Kidney (tissue), 14 donors: ENCODE data around the gene ACSM6. TPM values are rescaled to one million over a fixed set of nuclear protein-coding genes. Genes with fewer than 3 reads are reported as not detected.

Experiments used
- DNase-seq, 5 donors: peaks; one replicate each; pipeline ENCODE4 v3.0.0-alpha.2; 2013 to 2020
- FAIRE-seq: peaks from 2 replicates; lab custom pipeline; 2012; peaks lifted over from hg19 to GRCh38; lab: Jason Lieb, UNC
- H3K27ac ChIP-seq, 2 donors: one replicate each; pipeline ENCODE4 v1.7.0; 2013; ENCODE audit warnings: low read depth in 2 of 2, low read length in 2 of 2, inconsistent platforms in 1 of 2
- H3K27me3 ChIP-seq: one replicate; pipeline ENCODE4 v1.7.1; 2013; ENCODE audit warnings: low read length, inconsistent platforms; ENCODE audit not compliant: control insufficient read depth, insufficient read depth
- H3K36me3 ChIP-seq, 3 donors: one replicate each; pipeline versions ENCODE4 v1.7.0 to v1.7.1; 2013; ENCODE audit warnings: low read length in 3 of 3, control low read depth in 1 of 3, inconsistent platforms in 1 of 3; ENCODE audit not compliant: insufficient read depth in 3 of 3, control insufficient read depth in 2 of 3
- H3K4me1 ChIP-seq, 3 donors: one replicate each; pipeline versions ENCODE4 v1.7.0 to v1.7.1; 2013; ENCODE audit warnings: low read length in 3 of 3, inconsistent platforms in 1 of 3, low read depth in 1 of 3; ENCODE audit not compliant: control insufficient read depth in 2 of 3, insufficient read depth in 2 of 3
- H3K4me3 ChIP-seq, 3 donors: one replicate each; pipeline versions ENCODE4 v1.7.0 to v1.8.1; 2013; ENCODE audit warnings: low read length in 3 of 3, control low read depth in 1 of 3, inconsistent platforms in 1 of 3
- H3K9ac ChIP-seq, 3 donors: one replicate each; pipeline versions ENCODE4 v1.7.0 to v1.7.1; 2013; ENCODE audit warnings: low read length in 3 of 3, control low read depth in 1 of 3, inconsistent platforms in 1 of 3
- H3K9me3 ChIP-seq, 3 donors: one replicate each; pipeline versions ENCODE4 v1.7.0 to v1.7.1; 2013; ENCODE audit warnings: low read length in 3 of 3, control low read depth in 1 of 3, inconsistent platforms in 1 of 3; ENCODE audit not compliant: control insufficient read depth in 2 of 3, insufficient read depth in 1 of 3
- intact Hi-C: fragments of 100-400 bp; cut with DNase I; formaldehyde crosslinking; loops from one replicate; pipeline ENCODE4 v1.11.1; 2022
- polyA plus RNA-seq: library from polyadenylated mRNA; stranded (reverse); fragments of 350-450 nt; fragmentation: Illumina TruSeq; extraction: RNeasy Lipid Tissue Mini Kit (QIAGEN cat#74804); gene quantifications from one replicate; pipeline ENCODE4 v1.2.3, GENCODE V29; 2014; ENCODE audit warnings: low read depth, low replicate concordance; ENCODE audit not compliant: insufficient read depth
- total RNA-seq: library from RNA; stranded (reverse); fragmentation: NEBNext Ultra II Directional; extraction: Animal tissue kit (Norgen Biotek cat#: 25700); gene quantifications from one replicate; pipeline ENCODE4 v1.2.1, GENCODE V29; 2021
- TF ChIP-seq, protein P1 (sequence below): IDR thresholded peaks from 3 replicates; pipeline ENCODE4 v1.5.1; 2012; ENCODE audit warnings: mild to moderate bottlenecking, moderate library complexity, borderline replicate concordance; ENCODE audit not compliant: insufficient read depth; ENCODE audit errors: extremely low read depth
- donor health status: control.
- donor health status: control.
- donor health status: control.
- donor health status: control.
- donor health status: control.
- donor health status: DM: yes; HTN: yes; CAD: no.
- donor health status: Normal renal cell carcinoma (clear cell type).

The ACSM6 gene
- total and polyA plus RNA-seq, 2 donors from 2014 or later, result 0.34 TPM; not detected in 1

DNA sequence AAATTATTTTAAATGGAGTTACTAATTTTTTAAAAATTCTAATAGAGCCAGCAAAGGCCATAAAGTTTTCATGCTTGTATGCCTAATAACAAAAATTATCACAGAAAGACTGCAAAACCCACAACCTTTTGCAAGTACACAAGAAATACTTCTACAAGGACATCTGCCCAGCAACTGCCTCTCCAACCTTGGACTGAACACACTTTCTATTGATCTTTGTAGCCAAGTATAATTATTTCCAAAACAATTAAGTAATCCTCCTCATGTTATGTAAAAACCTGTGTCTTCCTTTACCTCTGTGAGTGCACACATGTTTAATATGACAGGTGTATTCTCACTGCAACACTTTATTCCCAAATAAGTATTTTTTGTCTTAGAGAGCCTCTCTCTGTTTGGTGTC, 16.6 kb upstream of the ACSM6 start:
- Histone ChIP-seq H3K9ac (no peak overlapping the region), H3K36me3 (no peaks in the 10 kb centered on the region), H3K4me3 (no peak overlapping the region), H3K4me1 (no peaks in the 10 kb centered on the region), H3K9me3 (no peaks in the 10 kb centered on the region), H3K27ac (no peak overlapping the region), H3K27me3 (no peaks in the 10 kb centered on the region)
- DNase-seq, result no peak
- intact Hi-C loops, result no loop called here
- TF ChIP-seq, protein P1, sequence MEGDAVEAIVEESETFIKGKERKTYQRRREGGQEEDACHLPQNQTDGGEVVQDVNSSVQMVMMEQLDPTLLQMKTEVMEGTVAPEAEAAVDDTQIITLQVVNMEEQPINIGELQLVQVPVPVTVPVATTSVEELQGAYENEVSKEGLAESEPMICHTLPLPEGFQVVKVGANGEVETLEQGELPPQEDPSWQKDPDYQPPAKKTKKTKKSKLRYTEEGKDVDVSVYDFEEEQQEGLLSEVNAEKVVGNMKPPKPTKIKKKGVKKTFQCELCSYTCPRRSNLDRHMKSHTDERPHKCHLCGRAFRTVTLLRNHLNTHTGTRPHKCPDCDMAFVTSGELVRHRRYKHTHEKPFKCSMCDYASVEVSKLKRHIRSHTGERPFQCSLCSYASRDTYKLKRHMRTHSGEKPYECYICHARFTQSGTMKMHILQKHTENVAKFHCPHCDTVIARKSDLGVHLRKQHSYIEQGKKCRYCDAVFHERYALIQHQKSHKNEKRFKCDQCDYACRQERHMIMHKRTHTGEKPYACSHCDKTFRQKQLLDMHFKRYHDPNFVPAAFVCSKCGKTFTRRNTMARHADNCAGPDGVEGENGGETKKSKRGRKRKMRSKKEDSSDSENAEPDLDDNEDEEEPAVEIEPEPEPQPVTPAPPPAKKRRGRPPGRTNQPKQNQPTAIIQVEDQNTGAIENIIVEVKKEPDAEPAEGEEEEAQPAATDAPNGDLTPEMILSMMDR, result no peak
- FAIRE-seq, result no peak

DNA sequence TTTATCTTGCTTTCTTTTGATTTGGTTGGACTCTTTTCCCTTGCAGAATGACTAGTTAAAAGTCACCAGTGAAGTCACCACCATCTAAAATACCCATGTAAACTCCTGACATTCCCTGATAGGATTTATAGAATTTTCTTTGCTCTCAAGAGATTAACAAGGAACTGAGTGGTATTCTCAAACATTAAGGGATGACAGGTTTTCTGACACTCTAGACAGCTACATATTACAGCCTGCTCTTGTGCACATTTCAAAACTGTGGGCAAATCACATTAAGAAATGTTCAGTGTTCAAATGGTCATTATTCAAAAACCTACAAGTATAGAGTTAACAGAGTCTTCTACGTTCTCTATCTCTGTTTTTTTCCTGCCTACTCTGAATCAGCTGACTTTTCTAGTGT, 15.8 kb upstream of the ACSM6 start:
- intact Hi-C loops, result no loop called here
- Histone ChIP-seq H3K9me3 (no peaks in the 10 kb centered on the region), H3K27me3 (no peaks in the 10 kb centered on the region), H3K4me1 (no peaks in the 10 kb centered on the region), H3K27ac (no peak overlapping the region), H3K4me3 (no peak overlapping the region), H3K9ac (no peak overlapping the region), H3K36me3 (no peaks in the 10 kb centered on the region)
- FAIRE-seq (no peak), DNase-seq (no peak)
- TF ChIP-seq, protein P1, result no peak

DNA sequence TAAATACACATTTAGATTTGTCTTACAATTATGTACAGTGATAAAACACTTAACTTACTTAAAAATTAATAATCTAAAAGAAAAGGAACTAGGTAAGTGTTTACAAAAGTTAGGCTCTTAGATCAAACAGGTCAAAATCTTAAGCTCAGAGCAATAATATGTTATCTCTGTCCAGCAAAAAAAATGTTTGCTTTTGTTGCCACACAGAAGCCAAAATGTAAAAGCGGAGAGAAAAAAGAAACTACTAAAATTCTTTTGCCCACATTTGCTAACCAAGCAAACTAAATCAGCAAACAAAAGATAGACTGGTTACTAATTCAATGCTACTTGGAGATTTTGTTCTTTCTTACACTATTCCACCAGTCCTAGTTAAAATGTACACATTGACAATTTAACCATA, 15.2 kb upstream of the ACSM6 start:
- H3K4me1 ChIP-seq, result no peaks in the 10 kb centered on the region
- no peak overlapping the region for H3K27ac ChIP-seq
- no peak overlapping the region for H3K9ac ChIP-seq
- H3K27me3 ChIP-seq, result no peaks in the 10 kb centered on the region
- FAIRE-seq (no peak), DNase-seq (no peak)
- H3K4me3 ChIP-seq, result no peak overlapping the region
- no peaks in the 10 kb centered on the region for H3K36me3 ChIP-seq
- no peaks in the 10 kb centered on the region for H3K9me3 ChIP-seq
- TF ChIP-seq, protein P1, result no peak
- intact Hi-C loops, result no loop called here

DNA sequence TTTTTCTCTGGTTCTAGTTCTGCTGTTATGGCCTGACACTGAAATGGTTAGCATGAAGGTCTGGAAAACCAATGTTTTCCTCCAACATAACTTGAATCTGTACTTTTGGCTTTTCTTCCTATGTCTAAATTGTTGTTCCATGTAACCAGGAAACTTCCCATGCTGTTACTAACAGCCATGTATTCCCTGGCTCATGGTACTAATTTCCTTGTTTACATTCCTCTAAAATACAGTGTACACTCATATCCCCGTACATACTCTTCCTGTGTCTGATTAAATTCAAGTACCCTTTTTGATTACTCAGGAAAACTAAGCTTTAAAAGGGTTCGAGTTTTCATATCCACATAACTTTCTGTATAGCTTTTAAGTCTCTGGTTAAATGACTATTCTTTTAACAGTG, 12.3 kb upstream of the ACSM6 start:
- Histone ChIP-seq H3K36me3 (no peaks in the 10 kb centered on the region), H3K27ac (no peak overlapping the region), H3K27me3 (no peaks in the 10 kb centered on the region), H3K4me3 (no peak overlapping the region), H3K9ac (no peak overlapping the region), H3K9me3 (no peaks in the 10 kb centered on the region), H3K4me1 (no peaks in the 10 kb centered on the region)
- TF ChIP-seq, protein P1, result no peak
- DNase-seq (peak in 1 of 5 donors; percentile 12), FAIRE-seq (peak; percentile 56)
- intact Hi-C loops, result no loop called here
